Upper lobe of right lung (tissue), 1 donor: ENCODE data around the gene DAPK2. TPM values are rescaled to one million over a fixed set of nuclear protein-coding genes. Genes with fewer than 3 reads are reported as not detected.

ENCODE experiments used
- ATAC-seq: fragments of 200-7000 bp; cut with Tn5 transposase; one replicate; pipeline ENCODE4 v1.9.1; 2020; ENCODE audit warnings: mild to moderate bottlenecking, moderate library complexity
- DNase-seq: peaks from one replicate; pipeline ENCODE4 v3.0.0-alpha.2; 2020
- H3K27ac ChIP-seq: fragments of 200-600 bp; one replicate; pipeline ENCODE4 v1.8.0; 2022
- H3K27me3 ChIP-seq: fragments of 200-600 bp; one replicate; pipeline ENCODE4 v1.8.0; 2022; ENCODE audit warnings: mild to moderate bottlenecking
- H3K36me3 ChIP-seq: fragments of 200-600 bp; one replicate; pipeline ENCODE4 v1.8.0; 2022
- H3K4me1 ChIP-seq: fragments of 200-600 bp; one replicate; pipeline ENCODE4 v1.8.0; 2022
- H3K4me3 ChIP-seq: fragments of 200-600 bp; one replicate; pipeline ENCODE4 v1.8.0; 2022; ENCODE audit warnings: mild to moderate bottlenecking
- H3K9me3 ChIP-seq: fragments of 200-600 bp; one replicate; pipeline ENCODE4 v1.8.0; 2022
- intact Hi-C: fragments of 100-400 bp; cut with DNase I; formaldehyde crosslinking; loops from one replicate; pipeline ENCODE4 v1.11.0; 2022
- total RNA-seq: library from RNA; stranded (reverse); fragmentation: NEBNext Ultra II Directional; extraction: Animal tissue kit (Norgen Biotek cat#: 25700); gene quantifications from one replicate; pipeline ENCODE4 v1.2.1, GENCODE V29; 2021
- TF ChIP-seq, protein P1 (sequence below): fragments of 200-600 bp; IDR thresholded peaks from one replicate; pipeline ENCODE4 v1.8.0; 2022; ENCODE audit warnings: antibody characterized with exemption
- donor health status: DM: no; HTN: yes; CAD: no; lungs with severe emphysema.

The DAPK2 gene
- total RNA-seq, 1 donor from 2014 or later: 73.3 TPM

- intact Hi-C loops: loop anchor here (10.0 kb wide), 1 partner anchor 140 kb away; no protein-coding TSS in a partner anchor
- no peak overlapping the region for H3K27ac ChIP-seq
- H3K9me3 ChIP-seq: no peaks in the 10 kb centered on the region
- no peaks in the 10 kb centered on the region for H3K27me3 ChIP-seq
- TF ChIP-seq, protein P1, sequence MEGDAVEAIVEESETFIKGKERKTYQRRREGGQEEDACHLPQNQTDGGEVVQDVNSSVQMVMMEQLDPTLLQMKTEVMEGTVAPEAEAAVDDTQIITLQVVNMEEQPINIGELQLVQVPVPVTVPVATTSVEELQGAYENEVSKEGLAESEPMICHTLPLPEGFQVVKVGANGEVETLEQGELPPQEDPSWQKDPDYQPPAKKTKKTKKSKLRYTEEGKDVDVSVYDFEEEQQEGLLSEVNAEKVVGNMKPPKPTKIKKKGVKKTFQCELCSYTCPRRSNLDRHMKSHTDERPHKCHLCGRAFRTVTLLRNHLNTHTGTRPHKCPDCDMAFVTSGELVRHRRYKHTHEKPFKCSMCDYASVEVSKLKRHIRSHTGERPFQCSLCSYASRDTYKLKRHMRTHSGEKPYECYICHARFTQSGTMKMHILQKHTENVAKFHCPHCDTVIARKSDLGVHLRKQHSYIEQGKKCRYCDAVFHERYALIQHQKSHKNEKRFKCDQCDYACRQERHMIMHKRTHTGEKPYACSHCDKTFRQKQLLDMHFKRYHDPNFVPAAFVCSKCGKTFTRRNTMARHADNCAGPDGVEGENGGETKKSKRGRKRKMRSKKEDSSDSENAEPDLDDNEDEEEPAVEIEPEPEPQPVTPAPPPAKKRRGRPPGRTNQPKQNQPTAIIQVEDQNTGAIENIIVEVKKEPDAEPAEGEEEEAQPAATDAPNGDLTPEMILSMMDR: no peak
- H3K4me3 ChIP-seq: no peak overlapping the region
- H3K4me1 ChIP-seq: peaks cover 34% of the 10 kb centered on the region
- DNase-seq: peak; percentile 29
- H3K36me3 ChIP-seq: no peaks in the 10 kb centered on the region
- ATAC-seq: no peak
These were observed 151.7 kb downstream of the DAPK2 start for GRCh38 chr15:63894662-63894949.

- DNase-seq: peak; percentile 46
- no peak overlapping the region for H3K4me3 ChIP-seq
- intact Hi-C loops: loop anchor here (10.0 kb wide), 1 partner anchor 139 kb away; no protein-coding TSS in a partner anchor
- no peak overlapping the region for H3K27ac ChIP-seq
- TF ChIP-seq, protein P1: no peak
- peaks cover 29% of the 10 kb centered on the region for H3K4me1 ChIP-seq
- H3K9me3 ChIP-seq: no peaks in the 10 kb centered on the region
- H3K27me3 ChIP-seq: no peaks in the 10 kb centered on the region
- no peak for ATAC-seq
- no peaks in the 10 kb centered on the region for H3K36me3 ChIP-seq
These were observed 152.2 kb downstream of the DAPK2 start for GRCh38 chr15:63893866-63894661.

DNA sequence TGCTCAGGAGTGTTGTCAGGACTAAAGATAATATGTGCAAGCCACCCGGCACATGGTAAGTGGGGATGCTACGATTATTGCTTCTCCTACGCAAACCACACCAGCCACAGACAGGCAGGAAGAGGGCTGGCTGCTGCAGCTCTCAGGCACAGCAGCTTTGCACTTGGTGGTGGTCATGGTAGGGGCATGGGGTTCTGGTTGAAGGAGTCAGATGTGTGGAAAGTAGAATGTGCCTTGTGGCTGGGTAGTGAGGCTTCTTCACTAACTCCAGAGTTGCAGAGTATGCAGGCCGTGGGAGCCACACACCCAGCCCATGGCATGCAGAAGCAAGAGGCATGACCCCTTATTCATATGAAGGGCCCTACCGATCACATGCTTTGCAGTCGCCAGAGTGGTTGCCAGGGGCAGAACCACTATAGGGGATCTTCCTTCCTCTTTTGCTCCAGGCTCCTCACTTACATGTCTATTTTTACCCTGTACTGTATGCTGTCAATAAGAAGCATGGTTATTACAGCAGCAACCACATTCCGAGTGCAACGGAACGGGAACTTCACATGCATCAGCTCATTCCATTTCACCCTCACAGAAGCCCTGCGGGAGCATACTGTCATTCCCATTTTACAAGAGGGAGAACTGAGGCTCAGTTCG is 153.4 kb downstream of the DAPK2 start:
- no peak overlapping the region for H3K4me3 ChIP-seq
- DNase-seq (peak; percentile 66), ATAC-seq (peak; percentile 71)
- peaks cover 27% of the 10 kb centered on the region for H3K4me1 ChIP-seq
- H3K27ac ChIP-seq: no peak overlapping the region
- TF ChIP-seq, protein P1: no peak
- intact Hi-C loops: loop anchor here (10.0 kb wide), 1 partner anchor 138 kb away; no protein-coding TSS in a partner anchor
- H3K27me3 ChIP-seq: no peaks in the 10 kb centered on the region
- no peaks in the 10 kb centered on the region for H3K36me3 ChIP-seq
- no peaks in the 10 kb centered on the region for H3K9me3 ChIP-seq

GRCh38 chr15:63891768-63892133 is 154.5 kb downstream of the DAPK2 start:
- H3K27me3 ChIP-seq: no peaks in the 10 kb centered on the region
- no peaks in the 10 kb centered on the region for H3K36me3 ChIP-seq
- peaks cover 24% of the 10 kb centered on the region for H3K4me1 ChIP-seq
- no peaks in the 10 kb centered on the region for H3K9me3 ChIP-seq
- intact Hi-C loops: loop anchor here (10.0 kb wide), 1 partner anchor 137 kb away; no protein-coding TSS in a partner anchor
- ATAC-seq (no peak), DNase-seq (peak; percentile 9)
- no peak overlapping the region for H3K27ac ChIP-seq
- H3K4me3 ChIP-seq: no peak overlapping the region
- TF ChIP-seq, protein P1: no peak

- ATAC-seq (peak; percentile 83), DNase-seq (peak; percentile 87)
- intact Hi-C loops: loop anchor here (10.0 kb wide), 1 partner anchor 136 kb away; no protein-coding TSS in a partner anchor
- H3K36me3 ChIP-seq: no peaks in the 10 kb centered on the region
- H3K9me3 ChIP-seq: no peaks in the 10 kb centered on the region
- TF ChIP-seq, protein P1: peak; percentile 90
- peaks cover 19% of the 10 kb centered on the region for H3K4me1 ChIP-seq
- no peaks in the 10 kb centered on the region for H3K27me3 ChIP-seq
- no peak overlapping the region for H3K4me3 ChIP-seq
- no peak overlapping the region for H3K27ac ChIP-seq
These were observed 155.1 kb downstream of the DAPK2 start for GRCh38 chr15:63891079-63891767.
